NOMO-1 treated with DMSO at 0.1 percent for 48 hours (cell line): ENCODE data around the gene TBC1D22A.
"Not testable (repeated sequence)": the region's sequence is repeated elsewhere in the genome, so short reads cannot be mapped to it uniquely, and the experiment has no call there.

ENCODE experiments used
- DNase-seq: peaks from one replicate; lab custom pipeline; 2025; ENCODE audit not compliant: unreplicated experiment; lab: John Stamatoyannopoulos, UW

The TBC1D22A gene

GRCh38 chr22:46770726-46771125 is 8.3 kb downstream of the TBC1D22A start:
- peak; percentile 34 for DNase-seq

- no peak for DNase-seq
Observed at GRCh38 chr22:46773076-46773475, 10.6 kb downstream of the TBC1D22A start.

- peak; percentile 73 for DNase-seq
Observed at GRCh38 chr22:46774253-46774979, 12.0 kb downstream of the TBC1D22A start.

- DNase-seq: no peak
Observed at GRCh38 chr22:46774980-46775849, 12.8 kb downstream of the TBC1D22A start.

GRCh38 chr22:46775850-46776826 is 13.7 kb downstream of the TBC1D22A start:
- DNase-seq: no peak

GRCh38 chr22:46776876-46777608 is 14.6 kb downstream of the TBC1D22A start:
- no peak for DNase-seq

- no peak for DNase-seq
Observed at GRCh38 chr22:46777609-46777970, 15.1 kb downstream of the TBC1D22A start.

GRCh38 chr22:46779023-46779422 is 16.6 kb downstream of the TBC1D22A start:
- DNase-seq: no peak

GRCh38 chr22:46779651-46780050 is 17.2 kb downstream of the TBC1D22A start:
- DNase-seq: no peak

GRCh38 chr22:46780453-46780852 is 18.0 kb downstream of the TBC1D22A start:
- DNase-seq: no peak

- DNase-seq: no peak
Observed at GRCh38 chr22:46781291-46781690, 18.8 kb downstream of the TBC1D22A start.

- not testable (repeated sequence) for DNase-seq
Observed at GRCh38 chr22:46782200-46782599, 19.8 kb downstream of the TBC1D22A start.

GRCh38 chr22:46783721-46784120 is 21.3 kb downstream of the TBC1D22A start:
- DNase-seq: peak; percentile 22

GRCh38 chr22:46788441-46789172 is 26.2 kb downstream of the TBC1D22A start:
- no peak for DNase-seq

GRCh38 chr22:46789992-46790391 is 27.5 kb downstream of the TBC1D22A start:
- DNase-seq: no peak

GRCh38 chr22:46791201-46791731 is 28.8 kb downstream of the TBC1D22A start:
- peak; percentile 44 for DNase-seq

- no peak for DNase-seq
Observed at GRCh38 chr22:46792061-46792796, 29.8 kb downstream of the TBC1D22A start.

- DNase-seq: no peak
Observed at GRCh38 chr22:46792841-46793261, 30.4 kb downstream of the TBC1D22A start.

- DNase-seq: no peak
Observed at GRCh38 chr22:46793497-46793896, 31.0 kb downstream of the TBC1D22A start.
